HG03342 (cell line): ENCODE results near the gene BICD2.

Source experiments
- ATAC-seq: cut with Tn5 transposase; IDR thresholded peaks from one replicate; pipeline ENCODE4 v1.9.1; 2021; ENCODE audit warnings: mild to moderate bottlenecking, moderate library complexity; ENCODE audit not compliant: unreplicated experiment

The BICD2 gene

GRCh38 chr9:92716557-92716956 lies 48.1 kb downstream of the BICD2 start:
- peak; percentile 57 for ATAC-seq

GRCh38 chr9:92715488-92716231 lies 49.0 kb downstream of the BICD2 start:
- ATAC-seq = no peak

- ATAC-seq = no peak
Measured at GRCh38 chr9:92714787-92715487, 49.7 kb downstream of the BICD2 start.

GRCh38 chr9:92714016-92714415 lies 50.6 kb downstream of the BICD2 start:
- ATAC-seq = no peak

- ATAC-seq = no peak
Measured at GRCh38 chr9:92713528-92713927, 51.1 kb downstream of the BICD2 start.

- ATAC-seq = no peak
Measured at GRCh38 chr9:92712767-92713166, 51.9 kb downstream of the BICD2 start.

- no peak for ATAC-seq
Measured at GRCh38 chr9:92711844-92712243, 52.8 kb downstream of the BICD2 start.

- no peak for ATAC-seq
Measured at GRCh38 chr9:92711146-92711545, 53.5 kb downstream of the BICD2 start.

- no peak for ATAC-seq
Measured at GRCh38 chr9:92710368-92710767, 54.3 kb downstream of the BICD2 start.

- ATAC-seq = no peak
Measured at GRCh38 chr9:92709954-92710353, 54.7 kb downstream of the BICD2 start.

GRCh38 chr9:92709240-92709639 lies 55.4 kb downstream of the BICD2 start:
- no peak for ATAC-seq

- no peak for ATAC-seq
Measured at GRCh38 chr9:92707530-92707929, 57.1 kb downstream of the BICD2 start.

- no peak for ATAC-seq
Measured at GRCh38 chr9:92706218-92706940, 58.3 kb downstream of the BICD2 start.

- ATAC-seq = no peak
Measured at GRCh38 chr9:92704528-92704927, 60.1 kb downstream of the BICD2 start.

GRCh38 chr9:92696619-92697018 lies 68.0 kb downstream of the BICD2 start:
- no peak for ATAC-seq

GRCh38 chr9:92686954-92687353 lies 77.7 kb downstream of the BICD2 start:
- no peak for ATAC-seq

- ATAC-seq = no peak
Measured at GRCh38 chr9:92685022-92685421, 79.6 kb downstream of the BICD2 start.

- no peak for ATAC-seq
Measured at GRCh38 chr9:92682269-92682668, 82.4 kb downstream of the BICD2 start.

- no peak for ATAC-seq
Measured at GRCh38 chr9:92680166-92681119, 84.2 kb downstream of the BICD2 start.

GRCh38 chr9:92679413-92680165 lies 85.0 kb downstream of the BICD2 start:
- no peak for ATAC-seq
